Thyroid gland (tissue), 4 donors: ENCODE results near the gene PLIN5. TPM values are rescaled to one million over a fixed set of nuclear protein-coding genes. Genes with fewer than 3 reads are reported as not detected.
A peak's percentile ranks its signal among the peaks of the same experiment; 100 is the strongest.

Source experiments
- DNase-seq, 2 donors: peaks; one replicate each; pipeline ENCODE4 v3.0.0-alpha.2; 2019
- H3K27ac ChIP-seq, 3 donors: fragments of 200-600 bp; sonication (generic); 1 replicate in 2 of 3; 2 replicates in 1 of 3; pipeline ENCODE4 v1.5.1; 2016 to 2019; ENCODE audit warnings: mild to moderate bottlenecking in 1 of 3, moderate library complexity in 1 of 3
- H3K27me3 ChIP-seq: fragments of 200-600 bp; sonication (generic); one replicate; pipeline ENCODE4 v1.5.1; 2019
- H3K36me3 ChIP-seq, 2 donors: fragments of 200-600 bp; sonication (generic); one replicate each; pipeline ENCODE4 v1.5.1; 2016 to 2019
- H3K4me1 ChIP-seq, 2 donors: fragments of 200-600 bp; sonication (generic); one replicate each; pipeline ENCODE4 v1.5.1; 2017 to 2019
- H3K4me3 ChIP-seq, 3 donors: fragments of 200-600 bp; sonication (generic); replicated peaks in 1 of 3; 1 replicate in 2 of 3; 2 replicates in 1 of 3; pipeline ENCODE4 v1.5.1; 2016; ENCODE audit warnings: mild to moderate bottlenecking in 1 of 3
- H3K9me3 ChIP-seq: fragments of 200-600 bp; sonication (generic); one replicate; pipeline ENCODE4 v1.5.1; 2017
- POLR2A ChIP-seq, 2 donors: fragments of 450-650 bp; IDR thresholded peaks; one replicate each; pipeline ENCODE4 v1.6.1; 2017; ENCODE audit warnings: antibody characterized with exemption in 2 of 2, mild to moderate bottlenecking in 2 of 2, moderate library complexity in 1 of 2
- WGBS, 2 donors: methylation state at CpG; one replicate each; pipeline ENCODE4 v1.1.5; 2017; 5-methylcytosine and 5-hydroxymethylcytosine counted together
- intact Hi-C: fragments of 100-400 bp; cut with DNase I; formaldehyde crosslinking; loops from one replicate; pipeline ENCODE4 v1.15.1; 2023
- total RNA-seq, 4 donors: library from RNA; depleted of rRNA; stranded (reverse); fragments of >200 nt; gene quantifications; one replicate each; pipeline ENCODE4 v1.2.3, GENCODE V29; 2016
- TF ChIP-seq, protein P1 (sequence below), 6 experiments: fragments of 200-600 bp in 3 of 6; fragments of 450-650 bp in 3 of 6; sonication (generic) in 3 of 6; IDR thresholded peaks; one replicate each; pipeline ENCODE4 v1.5.1; 2016 to 2019; ENCODE audit warnings: antibody characterized with exemption in 6 of 6, mild to moderate bottlenecking in 2 of 6, inconsistent platforms in 1 of 6, moderate library complexity in 1 of 6

Gene PLIN5
- total RNA-seq, 4 donors from 2014 or later: 4.1 to 12.1 (median 7.8) TPM

DNA sequence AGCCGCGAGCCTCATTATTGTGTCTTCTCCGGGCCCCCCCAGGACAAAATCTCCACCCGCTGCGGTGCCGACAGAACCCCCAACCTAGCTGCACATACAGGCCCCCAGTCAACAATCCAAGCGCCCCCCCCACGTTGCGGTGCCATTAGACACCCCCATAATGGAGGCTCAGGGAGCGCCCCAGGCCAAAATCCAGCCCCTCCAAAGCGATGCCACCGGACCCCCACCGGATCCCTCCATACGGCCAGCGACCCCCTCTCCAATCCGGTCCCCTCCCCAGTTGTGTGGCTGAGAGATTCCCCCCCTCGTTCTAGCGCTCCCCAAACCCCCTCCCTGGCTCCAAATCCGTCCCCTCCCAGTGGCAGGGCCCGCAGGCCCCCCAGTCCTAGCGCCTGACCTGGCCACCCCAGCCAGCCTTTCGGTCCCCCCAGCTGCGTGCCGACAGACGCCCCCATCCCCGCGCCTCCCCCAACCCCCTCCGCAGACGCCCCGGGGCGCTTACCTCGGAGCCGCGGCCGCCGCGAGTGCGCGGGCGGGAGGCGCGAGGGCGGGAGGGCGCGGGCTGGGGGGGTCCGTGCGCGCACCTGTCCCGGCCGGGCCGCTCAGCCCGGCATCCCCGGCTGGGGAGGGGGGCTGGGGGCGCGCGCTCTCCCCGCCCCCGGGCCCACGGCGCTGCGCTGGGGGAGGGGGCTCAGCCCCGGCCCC lies 46.1 kb upstream of the PLIN5 start:
- 3 to 8% methylated on average over 7 to 8 of the region's 62 CpGs for WGBS, 2 donors
- Histone ChIP-seq H3K4me3 (peak overlapping the region in 1 of 3 donors; percentile 17), H3K27me3 (peaks cover 35% of the 10 kb centered on the region)

DNA sequence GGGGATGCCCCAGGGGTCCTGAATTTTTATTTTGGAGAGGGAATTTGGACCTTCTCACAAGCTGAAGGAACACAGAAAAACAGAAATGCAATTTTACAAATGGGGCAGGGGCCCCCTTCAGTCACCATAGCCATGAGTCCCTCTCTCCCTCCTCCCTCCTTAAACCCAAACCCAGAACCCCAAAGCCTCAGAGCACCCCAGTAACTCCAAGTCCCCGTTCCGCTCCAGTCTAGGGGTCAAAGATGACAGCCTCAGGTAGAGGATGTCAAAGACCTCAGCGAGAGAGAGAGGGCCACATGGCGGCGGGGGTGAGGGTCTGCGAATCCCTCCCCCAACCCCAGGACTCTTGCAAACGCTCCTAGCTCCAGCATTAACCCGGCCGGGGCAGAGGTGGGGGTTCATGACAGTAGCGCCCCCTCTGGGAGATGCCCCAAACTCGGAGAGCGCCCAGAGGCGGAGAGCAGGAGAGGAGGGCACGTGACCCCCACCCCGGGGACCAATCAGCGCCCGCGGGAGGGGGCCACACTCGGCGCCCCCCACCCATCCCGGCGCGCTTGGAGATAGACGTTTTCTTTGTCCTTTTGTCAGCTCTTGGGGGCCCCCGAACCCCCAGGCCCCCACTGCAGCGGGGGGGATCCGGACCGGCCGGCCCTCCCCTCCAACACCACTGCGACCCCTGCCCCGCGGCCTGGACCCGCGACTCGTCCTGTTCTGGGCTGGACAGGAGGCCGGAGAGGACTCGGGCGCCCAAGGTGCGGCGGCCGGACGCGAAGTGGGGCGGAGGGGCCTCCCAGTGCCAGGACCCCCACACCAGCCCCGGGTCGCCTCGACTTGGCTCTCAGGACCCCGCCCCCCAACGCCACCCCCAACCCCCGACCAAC lies 45.2 kb upstream of the PLIN5 start:
- Histone ChIP-seq H3K27me3 (peaks cover 35% of the 10 kb centered on the region), H3K27ac (no peak overlapping the region)

More for the DNA sequence above, 46.1 kb upstream of the PLIN5 start:
- no peaks in the 10 kb centered on the region for H3K9me3 ChIP-seq
- no peak for DNase-seq
- intact Hi-C loops: no loop called here
- TF ChIP-seq POLR2A (IDR thresholded peaks at IDR 0.05): no peak
- TF ChIP-seq, protein P1, sequence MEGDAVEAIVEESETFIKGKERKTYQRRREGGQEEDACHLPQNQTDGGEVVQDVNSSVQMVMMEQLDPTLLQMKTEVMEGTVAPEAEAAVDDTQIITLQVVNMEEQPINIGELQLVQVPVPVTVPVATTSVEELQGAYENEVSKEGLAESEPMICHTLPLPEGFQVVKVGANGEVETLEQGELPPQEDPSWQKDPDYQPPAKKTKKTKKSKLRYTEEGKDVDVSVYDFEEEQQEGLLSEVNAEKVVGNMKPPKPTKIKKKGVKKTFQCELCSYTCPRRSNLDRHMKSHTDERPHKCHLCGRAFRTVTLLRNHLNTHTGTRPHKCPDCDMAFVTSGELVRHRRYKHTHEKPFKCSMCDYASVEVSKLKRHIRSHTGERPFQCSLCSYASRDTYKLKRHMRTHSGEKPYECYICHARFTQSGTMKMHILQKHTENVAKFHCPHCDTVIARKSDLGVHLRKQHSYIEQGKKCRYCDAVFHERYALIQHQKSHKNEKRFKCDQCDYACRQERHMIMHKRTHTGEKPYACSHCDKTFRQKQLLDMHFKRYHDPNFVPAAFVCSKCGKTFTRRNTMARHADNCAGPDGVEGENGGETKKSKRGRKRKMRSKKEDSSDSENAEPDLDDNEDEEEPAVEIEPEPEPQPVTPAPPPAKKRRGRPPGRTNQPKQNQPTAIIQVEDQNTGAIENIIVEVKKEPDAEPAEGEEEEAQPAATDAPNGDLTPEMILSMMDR (IDR thresholded peaks at IDR 0.05): no peak
- peaks cover 7 to 8% of the 10 kb centered on the region in 2 donors for H3K4me1 ChIP-seq
- no peaks in the 10 kb centered on the region for H3K36me3 ChIP-seq
- H3K27ac ChIP-seq: no peak overlapping the region

DNA sequence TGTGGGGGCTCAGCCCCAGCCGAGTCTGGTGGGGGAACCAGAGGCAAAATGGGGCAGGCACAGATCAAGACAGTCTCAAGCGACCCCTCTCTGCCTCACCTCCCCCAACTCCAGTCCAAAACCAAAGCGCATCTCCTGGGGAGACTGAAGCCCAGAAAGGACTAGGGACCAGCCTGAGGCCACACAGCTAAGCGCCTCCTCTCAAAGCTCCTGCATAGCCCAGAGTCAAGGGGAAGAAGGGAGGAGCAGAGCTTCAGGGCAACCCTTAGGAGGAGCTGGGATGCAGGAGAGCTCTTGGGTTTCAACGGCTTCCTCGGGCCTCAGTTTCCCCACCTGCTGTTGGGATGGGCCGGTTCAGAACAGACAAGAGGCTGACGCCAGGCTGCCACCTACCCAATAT lies 44.4 kb upstream of the PLIN5 start:
- peaks cover 28% of the 10 kb centered on the region for H3K27me3 ChIP-seq
- no peak overlapping the region for H3K4me3 ChIP-seq
- intact Hi-C loops: loop anchor here (5.0 kb wide), 1 partner anchor 58 kb away; the partner anchor contains the start of gene TNFAIP8L1
- H3K36me3 ChIP-seq: no peaks in the 10 kb centered on the region
- H3K27ac ChIP-seq: no peak overlapping the region
- WGBS, 2 donors: 80 to 86% methylated on average over 5 to 7 of the region's 8 CpGs
- TF ChIP-seq, protein P1 (IDR thresholded peaks at IDR 0.05): no peak
- TF ChIP-seq POLR2A (IDR thresholded peaks at IDR 0.05): no peak
- DNase-seq: no peak
- peaks cover 5 to 10% of the 10 kb centered on the region in 2 donors for H3K4me1 ChIP-seq
- H3K9me3 ChIP-seq: no peaks in the 10 kb centered on the region

More for the DNA sequence above, 45.2 kb upstream of the PLIN5 start:
- 24 to 27% methylated on average over 9 to 15 of the region's 50 CpGs for WGBS, 2 donors
- peak overlapping the region in 1 of 3 donors; percentile 14 for H3K4me3 ChIP-seq
- no peaks in the 10 kb centered on the region for H3K36me3 ChIP-seq
- H3K9me3 ChIP-seq: no peaks in the 10 kb centered on the region
- no peak for TF ChIP-seq POLR2A (IDR thresholded peaks at IDR 0.05)
- TF ChIP-seq, protein P1 (IDR thresholded peaks at IDR 0.05): no peak
- DNase-seq: no peak
- peaks cover 7 to 8% of the 10 kb centered on the region in 2 donors for H3K4me1 ChIP-seq
- intact Hi-C loops: no loop called here

DNA sequence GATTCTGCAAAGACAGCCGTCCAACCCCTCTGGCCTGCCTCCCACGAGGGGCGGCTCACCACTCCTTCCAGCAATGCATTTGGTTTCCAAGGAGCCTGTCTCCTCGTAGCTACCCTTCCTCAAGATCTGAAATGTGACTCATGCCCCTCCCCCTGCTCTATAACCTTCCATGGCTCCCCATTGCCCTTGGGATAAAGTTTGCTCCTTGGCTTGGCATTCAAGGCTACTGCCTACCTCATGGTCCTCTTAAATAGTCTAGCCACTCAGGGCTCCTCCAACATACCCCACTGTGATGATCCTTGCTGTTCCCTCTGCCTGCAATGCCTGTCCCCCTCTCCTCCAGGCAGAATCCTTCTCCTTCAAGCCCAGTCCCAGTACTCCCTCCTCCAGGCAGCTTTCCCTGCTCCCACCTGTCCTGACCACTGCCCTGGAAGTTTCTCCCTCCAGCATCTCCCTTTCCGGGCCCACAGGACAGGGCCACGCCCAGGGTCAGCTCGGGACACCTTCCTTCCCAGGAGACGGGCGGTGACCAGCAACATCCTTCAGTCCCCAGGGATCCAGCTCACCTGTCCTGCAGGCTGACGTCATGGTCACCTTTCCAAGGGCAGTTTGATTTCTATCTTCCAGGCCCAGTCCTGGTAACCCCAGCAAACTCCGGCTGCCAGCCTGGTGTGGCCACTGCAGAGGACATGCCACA lies 43.7 kb upstream of the PLIN5 start:
- TF ChIP-seq, protein P1 (IDR thresholded peaks at IDR 0.05): no peak
- TF ChIP-seq POLR2A (IDR thresholded peaks at IDR 0.05): no peak
- Histone ChIP-seq H3K9me3 (no peaks in the 10 kb centered on the region), H3K36me3 (no peaks in the 10 kb centered on the region), H3K4me1 (peaks cover 0 to 8% of the 10 kb centered on the region in 2 donors), H3K27me3 (peaks cover 21% of the 10 kb centered on the region), H3K4me3 (no peak overlapping the region), H3K27ac (no peak overlapping the region)
- intact Hi-C loops: loop anchor here (5.0 kb wide), 1 partner anchor 59 kb away; the partner anchor contains the start of gene TNFAIP8L1
- DNase-seq: no peak
- WGBS, 2 donors: 75 to 87% methylated on average over 8 to 10 of the region's 11 CpGs
